ENCODE data around the gene ALG14.

Gene ALG14

GRCh38 chr1:94992863-94993563 is 79.7 kb downstream of the ALG14 start:
- H3K4me1 ChIP-seq (ENCODE audit: insufficient read depth, low read length) = peaks cover 5% of the 10 kb centered on the region; the same call in 1 of the 2 replicates
- H3K27ac ChIP-seq (ENCODE audit: low read depth, low read length) = no peak overlapping the region
- no peak overlapping the region for H3K4me3 ChIP-seq (ENCODE audit: low read length)
- H3K9me3 ChIP-seq (ENCODE audit: insufficient read depth, low read depth, low read length) = no peaks in the 10 kb centered on the region
- H3K9ac ChIP-seq (ENCODE audit: low read depth, low read length) = no peak overlapping the region
- WGBS = 100% methylated on average over 1 of the region's 2 CpGs
- no peaks in the 10 kb centered on the region for H3K36me3 ChIP-seq (ENCODE audit: insufficient read depth, low read length)
- no peaks in the 10 kb centered on the region for H3K27me3 ChIP-seq (ENCODE audit: insufficient read depth, low read length)

- H3K4me1 ChIP-seq (ENCODE audit: insufficient read depth, low read length) = no peaks in the 10 kb centered on the region; the same call in 1 of the 2 replicates
- H3K27me3 ChIP-seq (ENCODE audit: insufficient read depth, low read length) = no peaks in the 10 kb centered on the region
- no peak overlapping the region for H3K4me3 ChIP-seq (ENCODE audit: low read length)
- 93% methylated on average over 5 of the region's 5 CpGs for WGBS
- no peak overlapping the region for H3K9ac ChIP-seq (ENCODE audit: low read depth, low read length)
- H3K9me3 ChIP-seq (ENCODE audit: insufficient read depth, low read depth, low read length) = no peaks in the 10 kb centered on the region
- H3K27ac ChIP-seq (ENCODE audit: low read depth, low read length) = no peak overlapping the region
- no peaks in the 10 kb centered on the region for H3K36me3 ChIP-seq (ENCODE audit: insufficient read depth, low read length)
These were observed 80.6 kb downstream of the ALG14 start for GRCh38 chr1:94992161-94992560.

- Histone ChIP-seq H3K4me3 (ENCODE audit: low read length) (no peak overlapping the region), H3K9me3 (ENCODE audit: insufficient read depth, low read depth, low read length) (no peaks in the 10 kb centered on the region), H3K4me1 (ENCODE audit: insufficient read depth, low read length) (no peaks in the 10 kb centered on the region; the same call in 1 of the 2 replicates), H3K9ac (ENCODE audit: low read depth, low read length) (no peak overlapping the region), H3K27me3 (ENCODE audit: insufficient read depth, low read length) (no peaks in the 10 kb centered on the region), H3K36me3 (ENCODE audit: insufficient read depth, low read length) (no peaks in the 10 kb centered on the region), H3K27ac (ENCODE audit: low read depth, low read length) (no peak overlapping the region)
- 93% methylated on average over 5 of the region's 6 CpGs for WGBS
These were observed 82.8 kb downstream of the ALG14 start for GRCh38 chr1:94989911-94990473.

- Histone ChIP-seq H3K9ac (ENCODE audit: low read depth, low read length) (no peak overlapping the region), H3K4me3 (ENCODE audit: low read length) (no peak overlapping the region), H3K27ac (ENCODE audit: low read depth, low read length) (no peak overlapping the region), H3K9me3 (ENCODE audit: insufficient read depth, low read depth, low read length) (no peaks in the 10 kb centered on the region), H3K36me3 (ENCODE audit: insufficient read depth, low read length) (no peaks in the 10 kb centered on the region), H3K4me1 (ENCODE audit: insufficient read depth, low read length) (no peaks in the 10 kb centered on the region; the same call in 1 of the 2 replicates), H3K27me3 (ENCODE audit: insufficient read depth, low read length) (no peaks in the 10 kb centered on the region)
- WGBS = 89% methylated on average over 1 of the region's 1 CpG
These were observed 83.4 kb downstream of the ALG14 start for GRCh38 chr1:94989398-94989797.

GRCh38 chr1:94988356-94988755 is 84.4 kb downstream of the ALG14 start:
- H3K9me3 ChIP-seq (ENCODE audit: insufficient read depth, low read depth, low read length) = no peaks in the 10 kb centered on the region
- no peak overlapping the region for H3K9ac ChIP-seq (ENCODE audit: low read depth, low read length)
- H3K4me3 ChIP-seq (ENCODE audit: low read length) = no peak overlapping the region
- no peaks in the 10 kb centered on the region for H3K36me3 ChIP-seq (ENCODE audit: insufficient read depth, low read length)
- no peak overlapping the region for H3K27ac ChIP-seq (ENCODE audit: low read depth, low read length)
- no peaks in the 10 kb centered on the region for H3K4me1 ChIP-seq (ENCODE audit: insufficient read depth, low read length)
- H3K27me3 ChIP-seq (ENCODE audit: insufficient read depth, low read length) = no peaks in the 10 kb centered on the region

- no peaks in the 10 kb centered on the region for H3K27me3 ChIP-seq (ENCODE audit: insufficient read depth, low read length)
- no peaks in the 10 kb centered on the region for H3K4me1 ChIP-seq (ENCODE audit: insufficient read depth, low read length)
- no peaks in the 10 kb centered on the region for H3K36me3 ChIP-seq (ENCODE audit: insufficient read depth, low read length)
- 85% methylated on average over 6 of the region's 6 CpGs for WGBS
- no peak overlapping the region for H3K9ac ChIP-seq (ENCODE audit: low read depth, low read length)
- no peak overlapping the region for H3K4me3 ChIP-seq (ENCODE audit: low read length)
- no peak overlapping the region for H3K27ac ChIP-seq (ENCODE audit: low read depth, low read length)
- H3K9me3 ChIP-seq (ENCODE audit: insufficient read depth, low read depth, low read length) = no peaks in the 10 kb centered on the region
These were observed 86.0 kb downstream of the ALG14 start for GRCh38 chr1:94986783-94987182.

- Histone ChIP-seq H3K9me3 (ENCODE audit: insufficient read depth, low read depth, low read length) (no peaks in the 10 kb centered on the region), H3K4me3 (ENCODE audit: low read length) (no peak overlapping the region), H3K27me3 (ENCODE audit: insufficient read depth, low read length) (no peaks in the 10 kb centered on the region), H3K36me3 (ENCODE audit: insufficient read depth, low read length) (no peaks in the 10 kb centered on the region), H3K9ac (ENCODE audit: low read depth, low read length) (no peak overlapping the region), H3K4me1 (ENCODE audit: insufficient read depth, low read length) (no peaks in the 10 kb centered on the region), H3K27ac (ENCODE audit: low read depth, low read length) (no peak overlapping the region)
- 94% methylated on average over 7 of the region's 7 CpGs for WGBS
These were observed 89.5 kb downstream of the ALG14 start for GRCh38 chr1:94983171-94983739.

- H3K4me3 ChIP-seq (ENCODE audit: low read length) = no peak overlapping the region
- H3K9ac ChIP-seq (ENCODE audit: low read depth, low read length) = no peak overlapping the region
- H3K27me3 ChIP-seq (ENCODE audit: insufficient read depth, low read length) = no peaks in the 10 kb centered on the region
- WGBS = 86% methylated on average over 2 of the region's 2 CpGs
- no peaks in the 10 kb centered on the region for H3K9me3 ChIP-seq (ENCODE audit: insufficient read depth, low read depth, low read length)
- H3K4me1 ChIP-seq (ENCODE audit: insufficient read depth, low read length) = no peaks in the 10 kb centered on the region
- no peak overlapping the region for H3K27ac ChIP-seq (ENCODE audit: low read depth, low read length)
- H3K36me3 ChIP-seq (ENCODE audit: insufficient read depth, low read length) = no peaks in the 10 kb centered on the region
These were observed 90.4 kb downstream of the ALG14 start for GRCh38 chr1:94982398-94982797.

GRCh38 chr1:94981575-94981973 is 91.2 kb downstream of the ALG14 start:
- H3K27me3 ChIP-seq (ENCODE audit: insufficient read depth, low read length) = no peaks in the 10 kb centered on the region
- no CpG with 5 or more reads among the region's 1 CpG for WGBS
- no peak overlapping the region for H3K9ac ChIP-seq (ENCODE audit: low read depth, low read length)
- H3K4me3 ChIP-seq (ENCODE audit: low read length) = no peak overlapping the region
- H3K4me1 ChIP-seq (ENCODE audit: insufficient read depth, low read length) = no peaks in the 10 kb centered on the region
- no peaks in the 10 kb centered on the region for H3K9me3 ChIP-seq (ENCODE audit: insufficient read depth, low read depth, low read length)
- H3K36me3 ChIP-seq (ENCODE audit: insufficient read depth, low read length) = no peaks in the 10 kb centered on the region
- H3K27ac ChIP-seq (ENCODE audit: low read depth, low read length) = no peak overlapping the region

- no peaks in the 10 kb centered on the region for H3K36me3 ChIP-seq (ENCODE audit: insufficient read depth, low read length)
- no peaks in the 10 kb centered on the region for H3K9me3 ChIP-seq (ENCODE audit: insufficient read depth, low read depth, low read length)
- H3K9ac ChIP-seq (ENCODE audit: low read depth, low read length) = no peak overlapping the region
- H3K4me1 ChIP-seq (ENCODE audit: insufficient read depth, low read length) = no peaks in the 10 kb centered on the region
- no peak overlapping the region for H3K27ac ChIP-seq (ENCODE audit: low read depth, low read length)
- H3K4me3 ChIP-seq (ENCODE audit: low read length) = no peak overlapping the region
- 93% methylated on average over 5 of the region's 6 CpGs for WGBS
- H3K27me3 ChIP-seq (ENCODE audit: insufficient read depth, low read length) = no peaks in the 10 kb centered on the region
These were observed 91.9 kb downstream of the ALG14 start for GRCh38 chr1:94980582-94981574.
